Psoas muscle (tissue), 8 donors: ENCODE measurements around the gene ELN. TPM values are rescaled to one million over a fixed set of nuclear protein-coding genes. Genes with fewer than 3 reads are reported as not detected.
A peak's percentile ranks its signal among the peaks of the same experiment; 100 is the strongest.

ENCODE experiments used
- ATAC-seq, 4 donors: fragments of 200-7000 bp; cut with Tn5 transposase; one replicate each; pipeline ENCODE4 v1.9.1; 2020; ENCODE audit warnings: moderate library complexity in 3 of 4, mild to moderate bottlenecking in 2 of 4
- DNase-seq, 2 donors: peaks; one replicate each; pipeline ENCODE4 v3.0.0-alpha.2; 2020
- H3K27ac ChIP-seq: fragments of 200-600 bp; one replicate; pipeline ENCODE4 v1.8.0; 2022
- H3K27me3 ChIP-seq, 3 donors: fragments of 200-600 bp in 1 of 3; one replicate each; pipeline versions ENCODE4 v1.6.1 to v1.8.0; 2013 to 2022; ENCODE audit warnings: low read length in 2 of 3, mild to moderate bottlenecking in 2 of 3, moderate library complexity in 1 of 3; ENCODE audit not compliant: insufficient read depth in 3 of 3
- H3K36me3 ChIP-seq, 2 donors: fragments of 200-600 bp in 1 of 2; one replicate each; pipeline versions ENCODE4 v1.6.1 to v1.8.0; 2013 to 2022; ENCODE audit warnings: low read depth in 1 of 2, mild to moderate bottlenecking in 1 of 2, moderate library complexity in 1 of 2; ENCODE audit not compliant: insufficient read depth in 1 of 2
- H3K4me1 ChIP-seq: fragments of 200-600 bp; one replicate; pipeline ENCODE4 v1.8.0; 2022
- H3K4me3 ChIP-seq: fragments of 200-600 bp; one replicate; pipeline ENCODE4 v1.8.0; 2022; ENCODE audit warnings: mild to moderate bottlenecking
- H3K9me3 ChIP-seq: fragments of 200-600 bp; one replicate; pipeline ENCODE4 v1.8.0; 2022
- CTCF ChIP-seq: fragments of 200-600 bp; IDR thresholded peaks from one replicate; pipeline ENCODE4 v1.8.0; 2022; ENCODE audit warnings: antibody characterized with exemption
- whole genome bisulfite sequencing, 3 donors: extraction: QIAGEN DNeasy Blood & Tissue Kit; methylation state at CpG; one replicate each; pipeline versions ENCODE4 v1.1.6 to v1.1.7; 2013; 5-methylcytosine and 5-hydroxymethylcytosine counted together
- intact Hi-C, 2 donors: fragments of 100-400 bp; cut with DNase I; formaldehyde crosslinking; loops; one replicate each; pipeline versions ENCODE4 v1.11.0 to v1.14.2; 2022
- polyA plus RNA-seq, 3 donors: library from polyadenylated mRNA; stranded (reverse); fragments of 200-250 nt; gene quantifications; one replicate each; pipeline ENCODE4 v1.2.3, GENCODE V29; 2013
- total RNA-seq, 4 donors: library from RNA; stranded (reverse); fragmentation: NEBNext Ultra II Directional in 2 of 4; extraction: Animal tissue kit (Norgen Biotek cat#: 25700) in 2 of 4; gene quantifications; one replicate each; pipeline versions ENCODE4 v1.2.1 to v1.2.4, GENCODE V29; 2021 to 2023
- donor health status: healthy with polysubstance abuse.
- donor health status: DM: no; HTN: no; CAD: no; lungs with moderate emphysema.
- donor health status: Bipolar disorder and iron deficiency.
- donor health status: healthy.
- donor health status: DM: yes; HTN: yes; CAD: no.
- donor health status: DM: no; HTN: no; CAD: no.
- donor health status: DM: no; HTN: no; CAD: no.
- donor health status: DM: yes; HTN: yes; CAD: no.

ELN gene
- total and polyA plus RNA-seq, 7 donors: 10.6 to 41.1 (median 16.3) TPM

- Histone ChIP-seq H3K4me3 (no peak overlapping the region), H3K27me3 (peaks cover 0 to 1% (median 0%) of the 10 kb centered on the region in 3 donors), H3K4me1 (no peaks in the 10 kb centered on the region), H3K9me3 (no peaks in the 10 kb centered on the region), H3K27ac (no peak overlapping the region), H3K36me3 (no peaks in the 10 kb centered on the region)
- ATAC-seq (peak in 2 of 4 donors; percentile 41 to 56), DNase-seq (peak in 1 of 2 donors; percentile 66)
- 67 to 73% (median 67%) methylated on average over 16 of the region's 16 CpGs for WGBS, 3 donors
- TF ChIP-seq CTCF: no peak
- intact Hi-C loops: no loop called here
These were observed 25.4 kb upstream of the ELN start for GRCh38 chr7:74002474-74003017.

GRCh38 chr7:74003621-74004020 lies 24.4 kb upstream of the ELN start:
- no peaks in the 10 kb centered on the region for H3K4me1 ChIP-seq
- no peaks in the 10 kb centered on the region for H3K9me3 ChIP-seq
- no peak overlapping the region for H3K4me3 ChIP-seq
- no peak for DNase-seq
- ATAC-seq: no peak
- no peak for TF ChIP-seq CTCF
- 61 to 70% (median 63%) methylated on average over 8 of the region's 8 CpGs for WGBS, 3 donors
- peaks cover 0 to 1% (median 0%) of the 10 kb centered on the region in 3 donors for H3K27me3 ChIP-seq
- intact Hi-C loops: no loop called here
- no peak overlapping the region for H3K27ac ChIP-seq
- no peaks in the 10 kb centered on the region for H3K36me3 ChIP-seq

GRCh38 chr7:74006032-74006431 lies 21.9 kb upstream of the ELN start:
- Histone ChIP-seq H3K9me3 (no peaks in the 10 kb centered on the region), H3K4me3 (no peak overlapping the region), H3K27me3 (no peaks in the 10 kb centered on the region), H3K4me1 (peaks cover 18% of the 10 kb centered on the region), H3K27ac (no peak overlapping the region), H3K36me3 (no peaks in the 10 kb centered on the region)
- TF ChIP-seq CTCF: no peak
- no peak for ATAC-seq
- DNase-seq: no peak
- intact Hi-C loops: no loop called here
- WGBS, 3 donors: 61 to 74% (median 65%) methylated on average over 5 of the region's 5 CpGs

GRCh38 chr7:74006451-74007241 lies 21.3 kb upstream of the ELN start:
- no peak overlapping the region for H3K4me3 ChIP-seq
- ATAC-seq (no peak), DNase-seq (no peak)
- intact Hi-C loops: no loop called here
- TF ChIP-seq CTCF: no peak
- no peaks in the 10 kb centered on the region for H3K9me3 ChIP-seq
- no peak overlapping the region for H3K27ac ChIP-seq
- peaks cover 18% of the 10 kb centered on the region for H3K4me1 ChIP-seq
- WGBS, 3 donors: 66 to 73% (median 70%) methylated on average over 12 of the region's 12 CpGs
- H3K36me3 ChIP-seq: no peaks in the 10 kb centered on the region
- H3K27me3 ChIP-seq: no peaks in the 10 kb centered on the region
